Hepatic stellate cell (primary cell): ENCODE data around the gene RNF223.
"Not testable (repeated sequence)": the region's sequence is repeated elsewhere in the genome, so short reads cannot be mapped to it uniquely, and the experiment has no call there.

Source experiments
- DNase-seq: peaks from one replicate; pipeline ENCODE4 v3.0.0; 2011; ENCODE audit warnings: low spot score

Gene RNF223

GRCh38 chr1:1109743-1110142, 35.6 kb upstream of the RNF223 start:
- DNase-seq, result no peak

GRCh38 chr1:1106510-1107221, 32.6 kb upstream of the RNF223 start:
- no peak for DNase-seq

GRCh38 chr1:1104152-1104551, 30.0 kb upstream of the RNF223 start:
- DNase-seq, result not testable (repeated sequence)

DNA sequence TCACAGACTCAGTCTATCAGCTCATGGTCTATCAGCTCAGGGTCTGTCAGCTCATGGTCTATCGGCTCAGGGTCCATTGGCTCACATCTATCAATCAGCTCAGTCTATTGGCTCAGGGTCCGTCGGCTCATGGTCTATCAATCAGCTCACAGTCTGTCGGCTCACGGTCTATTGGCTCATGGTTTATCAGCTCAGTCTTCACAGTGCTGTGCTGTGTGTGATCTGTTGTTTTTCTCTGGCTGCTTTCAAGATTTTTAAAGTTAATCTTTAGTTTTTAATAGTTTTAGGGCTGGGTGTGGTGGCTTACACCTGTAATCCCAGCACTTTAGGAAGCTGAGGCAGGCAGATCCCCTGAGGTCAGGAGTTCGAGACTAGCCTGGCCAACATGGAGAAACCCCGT, 27.4 kb upstream of the RNF223 start:
- no peak for DNase-seq

GRCh38 chr1:1100296-1100695, 26.2 kb upstream of the RNF223 start:
- DNase-seq, result no peak

- DNase-seq, result no peak
Measured at GRCh38 chr1:1099506-1100183, 25.5 kb upstream of the RNF223 start.

GRCh38 chr1:1098681-1099421, 24.7 kb upstream of the RNF223 start:
- no peak for DNase-seq

- DNase-seq, result not testable (repeated sequence)
Measured at GRCh38 chr1:1096136-1096535, 22.0 kb upstream of the RNF223 start.

DNA sequence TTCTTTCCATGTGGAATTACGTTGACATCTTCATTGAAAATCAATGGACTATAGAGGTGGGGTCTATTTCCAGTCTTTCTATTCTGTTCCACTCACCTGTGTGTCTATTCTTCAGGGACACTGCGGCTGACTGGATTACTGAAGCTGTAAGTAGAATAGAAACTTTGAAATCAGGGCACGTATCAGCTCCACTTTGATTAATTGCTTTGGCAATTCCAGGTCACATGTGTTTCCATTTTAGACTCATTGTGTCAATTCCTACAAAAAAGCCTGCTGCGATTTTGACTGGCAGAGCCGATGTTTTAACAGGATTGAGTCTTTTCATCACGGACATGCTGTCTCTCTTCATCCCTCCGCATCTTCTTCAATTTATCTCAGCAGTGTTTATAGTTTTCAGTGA, 20.9 kb upstream of the RNF223 start:
- DNase-seq, result no peak

DNA sequence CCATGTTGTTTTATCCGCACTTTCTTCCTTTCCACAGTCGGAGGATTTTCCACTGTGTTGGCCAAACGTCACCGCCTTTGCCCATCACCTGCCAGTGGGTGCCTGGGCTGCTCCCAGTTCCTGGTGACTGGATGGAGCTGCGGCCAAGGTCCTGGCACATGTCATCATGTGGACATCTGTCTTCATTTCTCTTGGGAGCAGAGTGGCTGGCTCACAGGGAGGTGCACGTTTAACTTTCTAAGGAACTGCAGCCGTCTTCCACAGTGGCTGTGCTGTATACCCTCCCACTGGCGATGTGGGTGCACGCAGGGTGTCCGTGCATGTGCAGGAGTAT, 19.5 kb upstream of the RNF223 start:
- DNase-seq, result no peak

GRCh38 chr1:1092894-1093609, 18.9 kb upstream of the RNF223 start:
- no peak for DNase-seq

DNA sequence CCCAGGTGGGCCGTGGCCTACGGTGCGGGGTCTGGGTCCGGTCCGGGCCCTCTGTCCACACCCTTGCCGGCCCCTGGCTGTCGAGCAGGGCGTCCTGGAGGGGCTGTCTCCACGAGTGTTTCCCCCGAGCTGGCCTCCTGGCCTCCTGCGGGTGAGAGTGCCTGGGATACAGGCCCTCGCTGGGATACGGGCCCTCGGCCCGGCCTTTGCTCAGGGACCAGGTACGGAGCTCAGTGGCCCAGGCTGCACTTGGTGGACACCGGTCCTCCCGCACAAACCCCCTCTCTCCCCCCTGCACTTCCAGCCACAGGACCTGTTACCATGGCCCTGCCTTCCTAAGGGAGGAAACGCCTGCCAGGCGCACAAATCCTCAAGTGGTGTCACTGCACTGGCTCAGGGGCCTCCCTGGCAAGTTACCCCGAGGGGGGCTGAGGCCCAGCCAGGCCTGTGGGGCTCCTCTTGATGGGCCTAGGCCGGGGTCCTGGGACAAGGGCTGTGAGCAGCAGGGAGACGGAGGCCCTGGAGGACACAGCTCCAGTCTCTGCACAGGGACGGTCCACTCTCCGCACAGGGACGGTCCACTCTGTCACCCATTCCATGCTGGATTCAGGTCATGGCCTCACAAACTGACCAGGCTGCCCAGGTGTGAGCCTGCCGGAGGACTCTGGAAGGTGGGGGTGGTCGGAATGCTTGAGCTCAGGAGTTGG, 18.2 kb upstream of the RNF223 start:
- DNase-seq, result no peak

DNA sequence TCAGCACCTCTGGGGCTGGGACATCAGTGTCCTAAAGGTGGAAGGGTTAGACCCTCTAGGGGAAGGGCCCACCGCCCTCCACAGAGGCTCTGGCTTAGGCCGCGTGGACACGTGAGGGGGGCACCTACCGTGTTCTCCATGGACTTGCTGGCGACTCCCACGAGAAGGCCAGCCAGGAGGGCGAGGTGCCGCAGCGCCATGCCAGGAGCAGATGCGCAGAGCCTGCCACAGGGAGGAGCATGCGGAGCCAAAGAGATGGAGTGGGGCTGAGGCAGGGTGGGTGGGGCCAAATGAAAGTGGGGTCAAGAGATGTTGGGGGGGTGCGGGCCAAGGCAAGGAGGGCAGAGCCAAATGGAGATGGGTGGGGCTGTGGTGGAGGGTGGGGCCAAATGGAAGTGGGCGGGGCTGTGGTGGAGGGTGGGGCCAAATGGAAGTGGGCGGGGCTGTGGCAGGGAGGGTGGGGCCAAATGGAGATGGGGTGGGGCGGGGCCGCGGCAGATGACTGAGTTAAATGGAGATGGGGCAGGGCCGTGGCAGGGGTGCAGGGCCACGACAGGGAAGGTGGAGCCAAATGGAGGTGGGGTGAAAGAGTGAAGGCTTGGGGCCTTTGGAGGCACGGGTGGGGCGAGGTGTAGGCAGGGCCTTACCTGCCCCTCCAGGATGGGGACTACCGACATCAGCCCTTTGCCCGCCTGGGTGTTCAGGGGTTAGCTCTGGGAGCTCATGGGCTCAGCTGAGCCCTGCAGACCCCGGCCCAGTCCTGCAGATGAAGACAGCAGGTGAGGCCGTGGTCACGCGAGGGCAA, 17.4 kb upstream of the RNF223 start:
- DNase-seq, result no peak

- DNase-seq, result no peak
Measured at GRCh38 chr1:1090424-1091343, 16.6 kb upstream of the RNF223 start.

DNA sequence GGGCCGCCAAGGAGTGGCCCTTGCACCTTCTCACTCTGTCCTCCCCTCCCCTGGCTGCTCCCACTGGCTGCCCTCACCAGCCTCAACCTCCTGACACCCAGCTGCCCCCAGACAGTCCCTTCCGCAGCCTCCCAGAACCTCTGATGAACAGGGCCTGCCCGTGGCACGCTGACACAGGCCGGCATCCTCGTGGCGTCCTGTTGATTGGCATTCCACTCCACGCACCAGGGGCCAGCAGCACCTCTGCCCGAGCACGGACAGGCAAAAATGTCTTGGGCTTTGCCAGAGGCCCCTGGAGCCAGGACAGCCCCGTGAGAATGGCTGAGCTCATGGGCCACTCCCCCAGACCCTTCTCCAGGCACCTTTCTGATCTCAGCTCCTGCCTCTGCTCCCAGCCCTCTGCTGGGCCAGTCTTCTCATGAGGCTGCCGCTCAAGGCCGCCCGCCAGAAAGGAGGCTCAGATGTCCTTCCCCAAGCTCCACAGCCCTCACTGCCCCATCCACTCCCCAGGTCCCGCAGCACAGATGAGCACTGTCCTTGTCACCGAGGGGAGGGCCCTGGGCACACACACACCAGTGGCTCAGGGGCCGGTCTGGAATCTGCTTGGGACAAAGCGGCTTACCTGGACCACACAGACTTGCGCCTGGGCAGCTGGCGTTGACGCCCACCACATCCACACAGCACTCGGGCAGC, 15.8 kb upstream of the RNF223 start:
- DNase-seq, result no peak

DNA sequence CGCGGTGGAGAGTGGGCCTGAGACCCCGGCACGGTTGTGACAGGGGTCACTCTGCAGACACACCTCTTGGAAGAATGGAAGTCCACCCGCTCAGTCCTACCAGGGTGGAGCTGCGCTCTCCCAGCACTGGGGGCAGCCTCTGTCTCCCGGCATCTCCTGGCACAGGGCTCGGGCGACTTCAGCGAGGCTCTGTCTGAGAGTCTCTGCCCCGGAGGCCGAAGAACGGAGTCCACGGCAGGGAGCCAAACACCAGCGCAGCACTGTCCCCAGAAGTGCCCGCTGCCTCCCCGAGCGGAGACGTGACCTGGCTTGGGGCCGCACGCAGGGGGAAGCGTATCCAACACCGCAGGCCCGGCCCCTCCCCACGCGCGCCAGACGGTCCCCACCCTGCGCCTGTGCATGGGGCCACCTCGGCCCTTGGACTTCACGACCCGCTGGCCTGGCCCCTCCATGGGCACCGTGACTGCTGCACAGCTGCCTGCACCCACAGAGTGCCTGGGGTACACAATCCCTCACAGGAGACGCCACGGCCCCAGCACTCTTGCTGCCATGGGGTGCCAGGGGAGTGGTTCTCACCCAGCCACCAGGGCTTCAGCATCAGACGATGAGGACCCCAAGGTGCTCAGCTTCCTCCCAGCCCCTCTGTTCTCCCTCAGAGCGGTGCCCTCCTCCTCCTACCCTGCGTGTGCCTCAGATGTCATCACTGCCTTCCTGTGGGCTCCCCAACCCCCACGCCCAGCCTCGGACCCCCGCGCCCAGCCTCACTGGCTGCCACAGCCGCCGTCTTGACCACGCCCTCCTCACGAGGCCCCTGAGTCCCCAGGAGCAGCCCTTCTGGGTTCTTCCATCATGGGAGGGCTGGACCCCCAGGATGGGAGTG, 14.9 kb upstream of the RNF223 start:
- DNase-seq, result no peak

GRCh38 chr1:1088029-1088800, 14.1 kb upstream of the RNF223 start:
- DNase-seq, result no peak
